Mucosa of rectum (tissue), 2 donors: ENCODE results near the gene SLC6A11.

ENCODE experiments used
- H3K27ac ChIP-seq, 2 donors: one replicate each; pipeline ENCODE4 v1.7.0; 2013; ENCODE audit warnings: inconsistent platforms in 2 of 2, low read depth in 2 of 2, low read length in 2 of 2
- H3K27me3 ChIP-seq, 2 donors: one replicate each; pipeline ENCODE4 v1.7.0; 2013; ENCODE audit warnings: low read length in 2 of 2; ENCODE audit not compliant: control insufficient read depth in 2 of 2, insufficient read depth in 2 of 2
- H3K36me3 ChIP-seq, 2 donors: one replicate each; pipeline ENCODE4 v1.7.0; 2013; ENCODE audit warnings: low read length in 2 of 2; ENCODE audit not compliant: control insufficient read depth in 2 of 2, insufficient read depth in 2 of 2
- H3K4me1 ChIP-seq, 2 donors: one replicate each; pipeline ENCODE4 v1.7.0; 2013; ENCODE audit warnings: low read length in 2 of 2, mild to moderate bottlenecking in 1 of 2; ENCODE audit not compliant: control insufficient read depth in 2 of 2, insufficient read depth in 2 of 2
- H3K4me3 ChIP-seq, 2 donors: one replicate each; pipeline ENCODE4 v1.7.0; 2013; ENCODE audit warnings: low read length in 2 of 2
- H3K9ac ChIP-seq, 2 donors: one replicate each; pipeline ENCODE4 v1.7.0; 2013; ENCODE audit warnings: low read length in 2 of 2, low read depth in 1 of 2, mild to moderate bottlenecking in 1 of 2
- H3K9me3 ChIP-seq, 2 donors: one replicate each; pipeline ENCODE4 v1.7.0; 2013; ENCODE audit warnings: low read length in 2 of 2; ENCODE audit not compliant: control insufficient read depth in 2 of 2
- donor health status: healthy.
- donor health status: Normal muscosa, but diverticular disease.

SLC6A11 gene

DNA sequence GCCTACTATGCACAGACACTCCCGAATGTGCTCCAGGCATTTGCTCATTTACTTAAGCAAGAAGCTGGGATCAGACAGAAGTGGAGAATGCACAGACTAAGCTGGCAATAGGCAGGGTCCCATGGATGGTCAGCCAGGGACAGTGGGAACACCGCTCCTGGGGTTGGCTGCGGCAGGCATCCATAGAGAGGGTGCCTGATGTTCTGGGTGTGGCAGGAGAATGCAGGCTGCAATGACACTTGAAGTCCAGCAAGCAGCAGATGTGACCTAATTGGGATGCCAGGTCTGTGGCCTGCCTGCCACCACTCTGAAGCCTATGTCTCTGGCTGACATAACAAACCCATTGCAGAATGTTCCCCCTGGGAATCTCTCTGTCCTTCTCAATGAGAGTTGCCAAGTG is 40.2 kb upstream of the SLC6A11 start:
- Histone ChIP-seq H3K9me3 (no peaks in the 10 kb centered on the region), H3K36me3 (no peaks in the 10 kb centered on the region), H3K9ac (no peak overlapping the region), H3K4me1 (no peaks in the 10 kb centered on the region), H3K27me3 (peaks cover 4 to 5% of the 10 kb centered on the region in 2 donors), H3K27ac (no peak overlapping the region), H3K4me3 (no peak overlapping the region)

DNA sequence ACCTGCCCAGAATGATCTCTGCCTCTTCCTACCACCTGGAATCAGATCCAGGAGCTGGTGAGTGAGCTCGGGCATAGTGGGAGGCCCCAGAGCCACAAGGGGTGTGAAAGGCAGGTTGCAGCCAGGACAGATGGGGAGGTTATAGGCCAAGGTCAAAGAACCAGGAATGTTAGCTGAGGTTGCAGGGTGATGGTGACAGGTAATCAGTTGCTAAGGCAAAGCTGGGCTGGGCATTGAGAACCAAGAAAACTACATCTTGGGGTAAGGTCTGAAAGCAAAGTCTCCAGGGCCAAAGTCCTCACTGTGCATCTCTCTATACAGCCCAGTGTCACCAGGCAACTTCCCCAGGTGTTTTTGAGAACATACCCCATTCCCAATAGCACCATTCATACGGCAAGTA is 38.4 kb upstream of the SLC6A11 start:
- Histone ChIP-seq H3K27me3 (peaks cover 4 to 5% of the 10 kb centered on the region in 2 donors), H3K4me1 (no peaks in the 10 kb centered on the region), H3K36me3 (no peaks in the 10 kb centered on the region), H3K9ac (no peak overlapping the region), H3K9me3 (no peaks in the 10 kb centered on the region), H3K4me3 (no peak overlapping the region), H3K27ac (no peak overlapping the region)

DNA sequence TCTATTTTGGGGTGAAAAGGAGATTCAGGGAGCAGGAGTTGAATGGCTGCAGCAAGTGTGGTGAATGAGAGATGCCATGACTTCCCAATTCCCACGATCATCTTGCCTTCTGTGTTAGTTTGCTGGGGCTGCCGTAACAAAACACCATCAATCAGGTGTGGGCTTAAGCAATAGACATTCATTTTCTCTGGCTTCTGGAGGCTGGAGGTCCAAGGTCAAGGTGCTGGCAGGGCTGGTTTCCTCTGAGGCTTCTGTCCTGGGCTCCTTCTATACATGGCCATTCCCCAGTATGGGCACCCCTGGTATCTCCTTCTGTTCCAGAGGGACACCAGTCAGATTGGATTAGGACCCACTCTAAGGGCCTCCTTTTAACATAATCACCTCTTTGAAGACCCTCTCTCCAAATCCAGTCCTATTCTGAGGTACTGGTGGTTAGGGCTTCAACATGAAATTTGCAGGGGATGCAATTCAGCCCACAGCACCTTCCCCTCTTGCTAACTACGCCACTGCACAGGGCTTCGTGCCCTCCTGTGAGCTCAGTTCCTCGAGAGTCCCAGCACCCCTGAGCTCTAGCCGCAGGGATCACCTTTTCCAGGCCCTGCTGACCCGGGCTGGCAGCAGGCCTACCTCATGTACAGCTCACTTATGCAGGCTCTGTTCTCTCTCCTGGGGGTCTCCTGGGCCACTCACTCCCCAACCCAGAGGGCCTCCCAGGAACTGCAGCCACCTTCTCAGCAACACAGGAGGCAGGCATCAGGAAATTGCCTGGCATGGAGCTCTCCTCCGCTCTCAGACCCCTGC is 37.3 kb upstream of the SLC6A11 start:
- Histone ChIP-seq H3K4me1 (no peaks in the 10 kb centered on the region), H3K27ac (no peak overlapping the region), H3K27me3 (peaks cover 4 to 5% of the 10 kb centered on the region in 2 donors), H3K36me3 (no peaks in the 10 kb centered on the region), H3K4me3 (no peak overlapping the region), H3K9ac (no peak overlapping the region), H3K9me3 (no peaks in the 10 kb centered on the region)

DNA sequence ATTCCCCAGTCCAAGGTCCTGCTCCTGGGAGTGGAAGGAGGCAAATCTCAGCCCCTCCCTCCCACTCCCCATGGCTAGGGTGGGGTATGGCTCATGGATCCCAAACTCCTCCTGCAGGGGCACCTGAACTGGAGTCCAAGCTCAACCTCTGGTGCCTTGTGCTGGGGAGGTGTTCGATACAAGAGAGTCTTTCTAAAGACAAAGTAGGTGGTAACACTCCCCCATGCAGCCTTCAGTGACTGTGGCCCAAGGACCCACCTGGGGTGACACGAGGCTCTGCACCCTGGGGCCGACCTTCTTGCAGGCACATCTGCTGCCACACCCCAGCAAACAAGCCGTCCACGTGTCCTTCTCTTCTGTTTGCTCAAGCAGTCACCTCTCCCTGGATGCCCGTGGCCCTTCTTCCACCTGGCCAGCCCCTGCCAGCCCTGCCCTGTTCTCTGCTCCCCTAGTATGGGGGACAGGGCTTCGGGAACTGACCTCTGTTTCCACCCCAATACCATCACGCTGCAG is 36.7 kb upstream of the SLC6A11 start:
- Histone ChIP-seq H3K27ac (no peak overlapping the region), H3K27me3 (peaks cover 4 to 7% of the 10 kb centered on the region in 2 donors), H3K9me3 (no peaks in the 10 kb centered on the region), H3K9ac (no peak overlapping the region), H3K4me3 (no peak overlapping the region), H3K4me1 (no peaks in the 10 kb centered on the region), H3K36me3 (no peaks in the 10 kb centered on the region)

DNA sequence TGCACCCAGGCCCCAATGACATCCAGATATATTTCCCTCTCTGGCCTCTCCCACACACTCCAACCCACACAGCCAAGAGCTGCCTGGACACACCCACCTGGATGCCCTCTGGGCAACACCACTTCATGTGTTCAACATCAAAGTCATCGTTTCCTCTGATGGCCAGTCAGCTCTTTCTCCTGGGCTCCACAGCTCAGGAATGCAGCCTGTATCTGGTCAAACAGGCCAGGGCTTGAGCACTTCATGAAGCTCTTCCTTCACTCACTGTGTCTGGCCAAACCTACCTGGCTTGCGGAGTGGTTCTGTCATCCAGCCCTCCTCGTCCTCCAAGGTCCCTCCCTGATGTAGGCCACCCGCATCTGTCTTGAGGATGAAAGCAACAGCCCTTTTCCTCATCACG is 35.8 kb upstream of the SLC6A11 start:
- H3K36me3 ChIP-seq = no peaks in the 10 kb centered on the region
- no peaks in the 10 kb centered on the region for H3K9me3 ChIP-seq
- H3K27me3 ChIP-seq = peaks cover 4 to 8% of the 10 kb centered on the region in 2 donors
- no peak overlapping the region for H3K4me3 ChIP-seq
- no peak overlapping the region for H3K27ac ChIP-seq
- no peaks in the 10 kb centered on the region for H3K4me1 ChIP-seq
- H3K9ac ChIP-seq = no peak overlapping the region

DNA sequence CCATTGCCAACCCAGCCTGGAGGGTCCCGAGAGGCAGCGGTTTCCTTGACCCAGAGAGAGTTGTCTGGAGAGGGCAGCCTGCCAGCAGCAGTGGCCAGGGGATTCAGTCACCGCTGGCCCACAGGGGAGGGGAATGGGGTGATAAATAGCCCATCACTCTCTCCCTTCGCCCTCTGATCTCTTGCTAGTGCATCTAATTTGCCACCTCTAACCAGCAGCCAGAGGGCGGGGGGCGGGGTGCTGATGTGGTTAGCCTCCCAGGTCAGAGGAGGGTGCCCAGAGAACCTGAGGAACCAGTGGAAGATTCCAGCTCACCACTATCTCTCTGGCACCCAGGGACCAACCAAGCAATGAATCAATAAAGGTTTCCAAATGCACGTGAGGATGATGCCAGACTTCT is 35.1 kb upstream of the SLC6A11 start:
- no peak overlapping the region for H3K27ac ChIP-seq
- H3K27me3 ChIP-seq = peaks cover 4% of the 10 kb centered on the region in 2 donors
- no peak overlapping the region for H3K4me3 ChIP-seq
- H3K4me1 ChIP-seq = no peaks in the 10 kb centered on the region
- H3K9ac ChIP-seq = no peak overlapping the region
- H3K9me3 ChIP-seq = no peaks in the 10 kb centered on the region
- H3K36me3 ChIP-seq = no peaks in the 10 kb centered on the region

DNA sequence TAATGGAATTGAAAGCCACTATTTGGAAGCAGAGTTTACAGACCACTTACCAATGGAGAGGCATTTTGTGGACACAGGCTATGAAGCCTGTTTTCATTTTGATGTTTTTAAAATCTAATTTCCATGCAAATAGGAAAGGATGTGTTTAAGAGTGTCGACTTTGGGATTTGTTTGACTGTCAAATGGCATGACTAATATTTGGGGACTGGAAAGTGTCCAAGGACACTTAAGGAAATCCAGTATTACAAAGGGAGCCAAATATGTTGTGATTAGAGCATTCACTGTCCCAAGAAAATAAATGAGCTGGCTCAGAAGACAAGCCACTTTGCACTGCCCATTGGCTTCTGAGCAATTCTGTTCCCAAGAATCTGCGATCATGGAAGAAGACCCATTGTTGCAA is 34.0 kb upstream of the SLC6A11 start:
- Histone ChIP-seq H3K27me3 (peaks cover 4% of the 10 kb centered on the region in 2 donors), H3K9ac (no peak overlapping the region), H3K36me3 (no peaks in the 10 kb centered on the region), H3K27ac (no peak overlapping the region), H3K9me3 (no peaks in the 10 kb centered on the region), H3K4me3 (no peak overlapping the region), H3K4me1 (no peaks in the 10 kb centered on the region)

DNA sequence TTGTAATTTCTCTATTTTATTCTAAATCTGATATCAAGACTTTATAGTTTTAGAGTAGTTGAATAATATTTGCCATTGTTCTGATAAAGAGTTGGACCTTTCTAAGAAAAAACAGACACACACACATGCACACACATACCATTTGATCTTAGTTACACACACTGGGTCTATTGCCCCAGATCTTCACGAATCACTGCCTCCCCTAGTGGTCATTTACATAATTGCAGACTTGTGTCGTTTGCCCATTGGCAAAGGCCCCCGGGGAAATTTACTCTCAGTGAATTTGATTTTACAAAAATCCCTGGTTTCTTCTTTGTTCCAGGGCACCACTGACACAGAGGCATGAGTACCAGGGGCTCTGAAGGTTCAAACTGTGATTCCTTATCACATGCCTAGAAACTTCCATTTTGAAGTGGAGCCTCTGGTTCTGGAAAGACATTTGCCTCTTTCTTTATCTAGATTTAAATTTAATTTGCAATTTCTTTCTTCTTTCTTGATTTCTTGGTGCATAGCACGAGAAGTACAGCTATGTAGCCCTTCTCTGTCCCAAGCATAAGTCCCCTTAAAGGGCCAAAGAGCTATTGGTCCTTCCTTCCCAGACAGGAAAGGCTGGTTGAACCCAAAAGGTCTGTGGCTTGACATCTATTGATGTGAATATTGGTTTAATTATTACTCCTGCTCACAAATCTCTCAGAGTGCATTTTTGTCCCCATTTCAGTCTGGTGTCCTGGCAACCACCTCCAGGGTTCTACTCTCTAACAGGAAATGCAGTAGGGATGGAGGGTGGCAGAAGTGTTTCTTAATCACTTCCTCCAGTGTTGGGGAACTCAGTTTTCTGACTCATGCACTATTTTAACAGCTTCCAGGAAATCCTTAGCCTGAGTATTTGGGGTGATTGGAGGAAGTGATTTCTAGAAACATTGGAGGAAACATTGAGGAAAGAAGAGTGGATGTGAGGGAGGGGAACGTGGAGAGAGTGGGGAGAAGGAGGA is 32.4 kb upstream of the SLC6A11 start:
- H3K9ac ChIP-seq = no peak overlapping the region
- no peaks in the 10 kb centered on the region for H3K36me3 ChIP-seq
- peaks cover 4% of the 10 kb centered on the region in 2 donors for H3K27me3 ChIP-seq
- H3K4me3 ChIP-seq = no peak overlapping the region
- no peaks in the 10 kb centered on the region for H3K4me1 ChIP-seq
- H3K9me3 ChIP-seq = no peaks in the 10 kb centered on the region
- H3K27ac ChIP-seq = no peak overlapping the region

DNA sequence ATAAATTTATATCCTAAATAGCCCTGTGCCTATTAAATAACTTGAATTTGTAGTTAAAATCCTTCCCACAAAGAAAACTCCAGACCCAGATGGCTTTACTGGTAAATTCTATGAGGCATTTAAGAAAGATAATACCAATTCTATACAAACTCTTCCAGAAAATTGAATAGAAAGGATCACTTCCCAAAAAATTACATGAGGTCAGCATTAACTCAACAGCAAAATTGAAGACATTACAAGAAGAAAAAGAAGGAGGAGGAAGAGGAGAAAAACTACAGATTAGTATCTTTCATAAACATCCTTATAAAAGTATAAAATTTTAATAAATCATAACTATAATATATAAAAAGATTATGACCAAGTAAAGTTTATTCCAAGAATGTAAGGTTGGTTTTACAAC is 29.4 kb upstream of the SLC6A11 start:
- Histone ChIP-seq H3K4me1 (no peaks in the 10 kb centered on the region), H3K4me3 (no peak overlapping the region), H3K36me3 (no peaks in the 10 kb centered on the region), H3K27ac (no peak overlapping the region), H3K27me3 (peaks cover 0 to 4% of the 10 kb centered on the region in 2 donors), H3K9me3 (no peaks in the 10 kb centered on the region), H3K9ac (no peak overlapping the region)

DNA sequence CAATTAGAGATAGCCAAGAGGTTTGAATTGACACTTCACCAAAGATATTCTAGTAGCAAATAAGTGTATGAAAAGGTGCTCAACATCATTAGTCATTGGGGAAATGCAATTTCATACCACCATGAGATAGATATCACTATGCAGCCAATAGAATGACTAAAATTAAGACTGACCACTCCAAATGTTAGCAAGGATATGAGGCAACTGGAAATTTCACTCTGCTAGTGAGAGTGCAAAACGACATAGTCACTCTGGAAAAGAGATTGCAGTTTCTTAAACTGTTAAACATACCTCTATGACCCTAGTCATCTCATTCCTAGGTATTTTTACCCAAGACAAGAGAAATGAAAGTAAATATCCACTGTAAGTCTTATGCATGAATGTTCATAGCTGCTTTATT is 27.6 kb upstream of the SLC6A11 start:
- Histone ChIP-seq H3K27me3 (peaks cover 0 to 4% of the 10 kb centered on the region in 2 donors), H3K9me3 (no peaks in the 10 kb centered on the region), H3K27ac (no peak overlapping the region), H3K36me3 (no peaks in the 10 kb centered on the region), H3K4me3 (no peak overlapping the region), H3K9ac (no peak overlapping the region), H3K4me1 (no peaks in the 10 kb centered on the region)
